HepG2 (cell line): ENCODE measurements around the gene UGT2B11. TPM values are rescaled to one million over a fixed set of nuclear protein-coding genes. Genes with fewer than 3 reads are reported as not detected.
A peak's percentile ranks its signal among the peaks of the same experiment; 100 is the strongest.

ENCODE experiments used
- EP300 ChIP-seq, 3 experiments: sonication (generic) in 1 of 3; formaldehyde crosslinking in 1 of 3; IDR thresholded peaks; 2 replicates each; pipeline versions ENCODE4 v1.5.1 to v1.6.1; 2011 to 2020; ENCODE audit warnings: low read depth in 2 of 3, low read length in 2 of 3, borderline replicate concordance in 1 of 3, improper control_type of control experiment in 1 of 3, mild to moderate bottlenecking in 1 of 3, missing genetic modification reagents in 1 of 3, moderate library complexity in 1 of 3
- FOXA1 ChIP-seq, 2 experiments: fragments of 450-650 bp in 1 of 2; sonication (generic) in 1 of 2; formaldehyde crosslinking in 1 of 2; IDR thresholded peaks; 2 replicates each; pipeline versions ENCODE4 v1.4.0 to v1.6.1; 2016 to 2020; ENCODE audit warnings: missing genetic modification reagents in 1 of 2
- HDAC1 ChIP-seq: sonication (generic); formaldehyde crosslinking; IDR thresholded peaks from 2 replicates; pipeline ENCODE4 v1.5.1; 2020; ENCODE audit warnings: mild to moderate bottlenecking, missing genetic modification reagents
- HOXD1 ChIP-seq: sonication (generic); formaldehyde crosslinking; IDR thresholded peaks from 2 replicates; pipeline ENCODE4 v1.5.0; 2020; ENCODE audit warnings: missing genetic modification reagents
- JUND ChIP-seq: sonication (generic); formaldehyde crosslinking; IDR thresholded peaks from 2 replicates; pipeline ENCODE4 v1.8.0; 2022; ENCODE audit warnings: mild to moderate bottlenecking, missing genetic modification reagents
- NR2F1 ChIP-seq, 2 experiments: fragments of 450-650 bp in 1 of 2; formaldehyde crosslinking in 1 of 2; IDR thresholded peaks; 2 replicates each; pipeline versions ENCODE4 v1.5.0 to v1.6.1; 2016 to 2020; ENCODE audit warnings: mild to moderate bottlenecking in 1 of 2, missing compliant biosample characterization in 1 of 2, missing genetic modification reagents in 1 of 2, moderate library complexity in 1 of 2
- POGZ ChIP-seq: sonication (generic); formaldehyde crosslinking; IDR thresholded peaks from 2 replicates; pipeline ENCODE4 v1.4.0; 2020; ENCODE audit warnings: mild to moderate bottlenecking, missing genetic modification reagents
- PPARG ChIP-seq: conservative IDR thresholded peaks from 2 replicates; pipeline ENCODE4 v1.6.1; 2016; ENCODE audit warnings: missing biosample characterization, missing genetic modification reagents
- RARA ChIP-seq: IDR thresholded peaks from 2 replicates; pipeline ENCODE4 v1.6.1; 2016; ENCODE audit warnings: missing genetic modification reagents, missing compliant biosample characterization
- RXRB ChIP-seq: IDR thresholded peaks from 2 replicates; pipeline ENCODE4 v1.6.1; 2016; ENCODE audit warnings: borderline replicate concordance, missing genetic modification reagents, missing compliant biosample characterization
- SOX13 ChIP-seq, 3 experiments: fragments of 450-650 bp in 1 of 3; sonication (generic) in 1 of 3; formaldehyde crosslinking in 1 of 3; IDR thresholded peaks in 2 of 3; conservative IDR thresholded peaks in 1 of 3; 2 replicates each; pipeline versions ENCODE4 v1.5.0 to v1.6.1; 2016 to 2020; ENCODE audit warnings: antibody characterized with exemption in 1 of 3, mild to moderate bottlenecking in 1 of 3, missing compliant biosample characterization in 1 of 3, missing genetic modification reagents in 1 of 3, moderate library complexity in 1 of 3
- TBX2 ChIP-seq: sonication (generic); formaldehyde crosslinking; IDR thresholded peaks from 2 replicates; pipeline ENCODE4 v1.5.0; 2020; ENCODE audit warnings: missing genetic modification reagents, mild to moderate bottlenecking, borderline replicate concordance
- TCF7 ChIP-seq: sonication (generic); IDR thresholded peaks from 2 replicates; pipeline ENCODE4 v1.6.1; 2016; ENCODE audit warnings: antibody characterized with exemption, low read depth
- ZBTB20 ChIP-seq: sonication (generic); formaldehyde crosslinking; IDR thresholded peaks from 2 replicates; pipeline ENCODE4 v1.8.1; 2023; ENCODE audit warnings: missing genetic modification reagents, low read depth, mild to moderate bottlenecking, borderline replicate concordance
- ZNF670 ChIP-seq: sonication (generic); formaldehyde crosslinking; IDR thresholded peaks from 2 replicates; pipeline ENCODE4 v1.8.0; 2022; ENCODE audit warnings: mild to moderate bottlenecking, missing genetic modification reagents, borderline replicate concordance
- ZNF713 ChIP-seq: sonication (generic); formaldehyde crosslinking; IDR thresholded peaks from 2 replicates; pipeline ENCODE4 v1.4.0; 2020; ENCODE audit warnings: mild to moderate bottlenecking, missing genetic modification reagents
- ZNF792 ChIP-seq: IDR thresholded peaks from 2 replicates; pipeline ENCODE4 v1.6.1; 2016
- polyA plus RNA-seq, 8 experiments: library from polyadenylated mRNA; depleted of rRNA in 3 of 8; stranded (reverse) in 7 of 8; unstranded in 1 of 8; fragments of >200 nt; fragmentation: Illumina TruSeq in 4 of 8; extraction: Trizol in 4 of 8; gene quantifications; 2 replicates each; pipeline versions ENCODE4 v1.2.1 to v1.2.3, GENCODE V29; 2011 to 2016; ENCODE audit warnings: low read depth in 4 of 8, missing spikeins in 1 of 8, mixed read lengths in 1 of 8; ENCODE audit not compliant: insufficient read depth in 1 of 8
- total RNA-seq, 5 experiments: library from RNA; depleted of rRNA; stranded (reverse); fragments of >200 nt; fragmentation: Illumina TruSeq; extraction: Trizol; gene quantifications; 2 replicates each; pipeline ENCODE4 v1.2.3, GENCODE V29; 2016; ENCODE audit warnings: low read depth in 1 of 5
- TF ChIP-seq, protein P1 (sequence below): sonication (generic); formaldehyde crosslinking; IDR thresholded peaks from 2 replicates; pipeline ENCODE4 v1.5.1; 2020; ENCODE audit warnings: mild to moderate bottlenecking, missing genetic modification reagents, borderline replicate concordance
- TF ChIP-seq, protein P2 (sequence below): sonication (generic); formaldehyde crosslinking; conservative IDR thresholded peaks from 2 replicates; pipeline ENCODE4 v1.4.0; 2020; ENCODE audit warnings: mild to moderate bottlenecking, missing genetic modification reagents, moderate library complexity

The UGT2B11 gene
- total and polyA plus RNA-seq, 2 of the 13 experiments (the other 11 are each of a cell fraction or from before 2014, with no cell fraction given), result 1.4 to 2.1 TPM

DNA sequence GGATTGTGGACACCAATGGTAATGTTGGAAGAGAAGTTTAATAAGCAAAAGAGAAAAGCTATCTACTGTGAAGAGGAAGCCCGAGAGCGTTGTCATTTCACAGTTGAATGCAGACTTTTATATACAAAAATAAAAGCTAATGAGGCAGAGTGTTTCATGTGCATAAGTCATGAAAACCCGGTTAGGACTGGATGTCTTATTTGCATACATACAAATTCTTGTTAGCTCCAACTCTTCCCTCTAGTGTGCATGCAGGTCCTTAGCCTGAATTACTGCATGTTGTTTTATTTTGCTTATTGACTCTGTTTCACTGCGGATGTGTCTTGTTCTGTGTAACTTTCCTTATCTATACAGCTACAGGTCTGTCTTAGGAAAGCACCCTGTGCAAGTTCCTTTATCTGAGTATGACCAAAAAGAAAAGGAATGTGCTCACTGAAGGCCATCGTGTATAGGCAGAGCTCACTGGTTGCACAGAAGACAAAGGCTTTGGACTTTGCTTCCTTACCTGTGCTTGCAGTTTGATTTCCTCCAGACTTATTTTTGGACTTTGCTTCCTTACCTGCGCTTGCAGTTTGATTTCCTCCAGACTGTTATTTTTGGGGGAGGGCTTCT is 25.1 kb upstream of the UGT2B11 start (continued):
- TF ChIP-seq, protein P1, sequence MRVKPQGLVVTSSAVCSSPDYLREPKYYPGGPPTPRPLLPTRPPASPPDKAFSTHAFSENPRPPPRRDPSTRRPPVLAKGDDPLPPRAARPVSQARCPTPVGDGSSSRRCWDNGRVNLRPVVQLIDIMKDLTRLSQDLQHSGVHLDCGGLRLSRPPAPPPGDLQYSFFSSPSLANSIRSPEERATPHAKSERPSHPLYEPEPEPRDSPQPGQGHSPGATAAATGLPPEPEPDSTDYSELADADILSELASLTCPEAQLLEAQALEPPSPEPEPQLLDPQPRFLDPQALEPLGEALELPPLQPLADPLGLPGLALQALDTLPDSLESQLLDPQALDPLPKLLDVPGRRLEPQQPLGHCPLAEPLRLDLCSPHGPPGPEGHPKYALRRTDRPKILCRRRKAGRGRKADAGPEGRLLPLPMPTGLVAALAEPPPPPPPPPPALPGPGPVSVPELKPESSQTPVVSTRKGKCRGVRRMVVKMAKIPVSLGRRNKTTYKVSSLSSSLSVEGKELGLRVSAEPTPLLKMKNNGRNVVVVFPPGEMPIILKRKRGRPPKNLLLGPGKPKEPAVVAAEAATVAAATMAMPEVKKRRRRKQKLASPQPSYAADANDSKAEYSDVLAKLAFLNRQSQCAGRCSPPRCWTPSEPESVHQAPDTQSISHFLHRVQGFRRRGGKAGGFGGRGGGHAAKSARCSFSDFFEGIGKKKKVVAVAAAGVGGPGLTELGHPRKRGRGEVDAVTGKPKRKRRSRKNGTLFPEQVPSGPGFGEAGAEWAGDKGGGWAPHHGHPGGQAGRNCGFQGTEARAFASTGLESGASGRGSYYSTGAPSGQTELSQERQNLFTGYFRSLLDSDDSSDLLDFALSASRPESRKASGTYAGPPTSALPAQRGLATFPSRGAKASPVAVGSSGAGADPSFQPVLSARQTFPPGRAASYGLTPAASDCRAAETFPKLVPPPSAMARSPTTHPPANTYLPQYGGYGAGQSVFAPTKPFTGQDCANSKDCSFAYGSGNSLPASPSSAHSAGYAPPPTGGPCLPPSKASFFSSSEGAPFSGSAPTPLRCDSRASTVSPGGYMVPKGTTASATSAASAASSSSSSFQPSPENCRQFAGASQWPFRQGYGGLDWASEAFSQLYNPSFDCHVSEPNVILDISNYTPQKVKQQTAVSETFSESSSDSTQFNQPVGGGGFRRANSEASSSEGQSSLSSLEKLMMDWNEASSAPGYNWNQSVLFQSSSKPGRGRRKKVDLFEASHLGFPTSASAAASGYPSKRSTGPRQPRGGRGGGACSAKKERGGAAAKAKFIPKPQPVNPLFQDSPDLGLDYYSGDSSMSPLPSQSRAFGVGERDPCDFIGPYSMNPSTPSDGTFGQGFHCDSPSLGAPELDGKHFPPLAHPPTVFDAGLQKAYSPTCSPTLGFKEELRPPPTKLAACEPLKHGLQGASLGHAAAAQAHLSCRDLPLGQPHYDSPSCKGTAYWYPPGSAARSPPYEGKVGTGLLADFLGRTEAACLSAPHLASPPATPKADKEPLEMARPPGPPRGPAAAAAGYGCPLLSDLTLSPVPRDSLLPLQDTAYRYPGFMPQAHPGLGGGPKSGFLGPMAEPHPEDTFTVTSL (CRISPR knock-in tag), result peak; percentile 67; the same call in 1 of the 2 replicates
- TF ChIP-seq HDAC1 (CRISPR knock-in tag), result peak; percentile 26; the same call in 1 of the 2 replicates
- peak; percentile 89 for TF ChIP-seq ZBTB20 (CRISPR knock-in tag)
- 0 out of 2 replicates have a peak, but pooled peaks have one; percentile 42 for TF ChIP-seq ZNF670 (CRISPR knock-in tag)
- 0 out of 2 replicates have a peak, but pooled peaks have one; percentile 29 for TF ChIP-seq TBX2
- no peak for TF ChIP-seq NR2F1 (CRISPR knock-in tag; IDR thresholded peaks at IDR 0.05)
- 0 out of 2 replicates have a peak, but pooled peaks have one; percentile 13 for TF ChIP-seq PPARG
- TF ChIP-seq SOX13 (IDR thresholded peaks at IDR 0.05), result no peak
- TF ChIP-seq SOX13 (CRISPR knock-in tag; conservative IDR thresholded peaks at IDR 0.05 in 1 of 2, IDR thresholded peaks at IDR 0.05 in 1 of 2), result peak in 1 of 2 experiments; percentile 68; a peak in 2 of 4 replicates
- TF ChIP-seq RXRB, result 0 out of 2 replicates have a peak, but pooled peaks have one; percentile 12
- TF ChIP-seq EP300 (IDR thresholded peaks at IDR 0.05; ENCODE audit: low read depth in 2 of 2, low read length in 2 of 2), result no peak
- TF ChIP-seq EP300 (CRISPR knock-in tag; IDR thresholded peaks at IDR 0.05; ENCODE audit: borderline replicate concordance), result 0 out of 2 replicates have a peak, but pooled peaks have one; percentile 39
- no peak for TF ChIP-seq ZNF792
- TF ChIP-seq JUND (CRISPR knock-in tag), result 0 out of 2 replicates have a peak, but pooled peaks have one; percentile 27
- TF ChIP-seq, protein P2, sequence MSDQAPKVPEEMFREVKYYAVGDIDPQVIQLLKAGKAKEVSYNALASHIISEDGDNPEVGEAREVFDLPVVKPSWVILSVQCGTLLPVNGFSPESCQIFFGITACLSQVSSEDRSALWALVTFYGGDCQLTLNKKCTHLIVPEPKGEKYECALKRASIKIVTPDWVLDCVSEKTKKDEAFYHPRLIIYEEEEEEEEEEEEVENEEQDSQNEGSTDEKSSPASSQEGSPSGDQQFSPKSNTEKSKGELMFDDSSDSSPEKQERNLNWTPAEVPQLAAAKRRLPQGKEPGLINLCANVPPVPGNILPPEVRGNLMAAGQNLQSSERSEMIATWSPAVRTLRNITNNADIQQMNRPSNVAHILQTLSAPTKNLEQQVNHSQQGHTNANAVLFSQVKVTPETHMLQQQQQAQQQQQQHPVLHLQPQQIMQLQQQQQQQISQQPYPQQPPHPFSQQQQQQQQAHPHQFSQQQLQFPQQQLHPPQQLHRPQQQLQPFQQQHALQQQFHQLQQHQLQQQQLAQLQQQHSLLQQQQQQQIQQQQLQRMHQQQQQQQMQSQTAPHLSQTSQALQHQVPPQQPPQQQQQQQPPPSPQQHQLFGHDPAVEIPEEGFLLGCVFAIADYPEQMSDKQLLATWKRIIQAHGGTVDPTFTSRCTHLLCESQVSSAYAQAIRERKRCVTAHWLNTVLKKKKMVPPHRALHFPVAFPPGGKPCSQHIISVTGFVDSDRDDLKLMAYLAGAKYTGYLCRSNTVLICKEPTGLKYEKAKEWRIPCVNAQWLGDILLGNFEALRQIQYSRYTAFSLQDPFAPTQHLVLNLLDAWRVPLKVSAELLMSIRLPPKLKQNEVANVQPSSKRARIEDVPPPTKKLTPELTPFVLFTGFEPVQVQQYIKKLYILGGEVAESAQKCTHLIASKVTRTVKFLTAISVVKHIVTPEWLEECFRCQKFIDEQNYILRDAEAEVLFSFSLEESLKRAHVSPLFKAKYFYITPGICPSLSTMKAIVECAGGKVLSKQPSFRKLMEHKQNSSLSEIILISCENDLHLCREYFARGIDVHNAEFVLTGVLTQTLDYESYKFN (CRISPR knock-in tag), result peak; percentile 61
- TF ChIP-seq RARA (CRISPR knock-in tag), result peak; percentile 28; the same call in 1 of the 2 replicates
- TF ChIP-seq HOXD1, result no peak
- no peak for TF ChIP-seq FOXA1 (IDR thresholded peaks at IDR 0.05)
- TF ChIP-seq FOXA1 (CRISPR knock-in tag; IDR thresholded peaks at IDR 0.05), result peak; percentile 33; the same call in 1 of the 2 replicates
- peak; percentile 47; the same call in 1 of the 2 replicates for TF ChIP-seq POGZ (CRISPR knock-in tag)
- peak; percentile 18; the same call in 1 of the 2 replicates for TF ChIP-seq TCF7
- TF ChIP-seq ZNF713, result no peak
